ENCODE results near the gene RASA2. TPM values are rescaled to one million over a fixed set of nuclear protein-coding genes. Genes with fewer than 3 reads are reported as not detected.

The RASA2 gene
- total and polyA plus RNA-seq, 9 of the 15 experiments (the other 6 are each of a cell fraction or from before 2014, with no cell fraction given) = 2.0 to 12.8 (median 9.5) TPM

DNA sequence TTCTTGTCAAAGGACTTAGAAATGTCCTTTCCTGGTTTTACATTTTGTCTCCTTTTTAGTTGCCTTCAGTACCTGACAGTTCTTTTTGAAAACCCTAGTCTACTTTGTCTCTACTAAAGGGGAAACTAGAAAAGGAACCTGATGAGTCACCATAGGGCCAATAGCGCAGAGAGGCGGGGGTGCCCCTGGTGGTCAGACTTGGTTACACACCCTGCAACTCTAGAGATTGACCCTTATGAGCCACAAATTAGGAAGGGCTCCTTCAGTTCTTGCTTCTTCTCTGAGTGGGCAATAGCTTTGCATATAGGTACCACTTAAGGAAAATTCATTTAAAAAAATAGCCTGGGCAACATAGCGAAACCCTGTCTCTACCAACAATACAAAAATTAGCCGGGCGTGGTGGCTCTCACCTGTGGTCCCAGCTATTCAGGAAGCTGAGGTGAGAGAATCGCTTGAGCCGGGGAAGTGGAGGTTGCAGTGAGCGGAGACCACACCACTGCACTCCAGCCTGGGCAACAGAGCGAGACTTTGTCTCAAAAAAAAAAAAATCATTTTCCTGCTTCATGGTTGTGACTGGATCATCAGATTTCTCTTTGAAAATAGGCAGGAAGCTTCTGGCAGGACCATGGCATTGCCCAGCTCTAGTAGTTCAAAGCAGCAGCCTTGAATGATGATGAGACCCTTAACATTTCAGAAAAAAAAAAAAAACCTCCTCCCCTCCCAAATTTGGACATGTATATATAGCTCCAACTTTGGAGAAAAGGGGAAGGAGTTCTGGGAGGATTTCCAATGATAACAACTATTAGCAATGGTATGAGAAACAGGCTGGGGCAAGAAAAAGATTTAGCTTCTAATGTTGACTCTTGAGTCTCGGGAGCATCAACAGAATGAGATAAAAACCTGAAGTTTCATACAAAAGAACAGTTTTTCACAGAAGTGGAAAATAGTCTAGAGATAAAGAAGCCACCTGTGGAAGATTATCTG, 45.2 kb upstream of the RASA2 start (continued):
- no peak for TF ChIP-seq SMAD2 (IDR thresholded peaks at IDR 0.05; ENCODE audit: low read depth, low read length)
- TF ChIP-seq PTRF (tag; IDR thresholded peaks at IDR 0.05) = no peak
- no peak for TF ChIP-seq TARDBP (IDR thresholded peaks at IDR 0.05)
- TF ChIP-seq SP1 (CRISPR knock-in tag; IDR thresholded peaks at IDR 0.05) = peak; percentile 37; the same call in 1 of the 2 replicates
- TF ChIP-seq, protein P1, sequence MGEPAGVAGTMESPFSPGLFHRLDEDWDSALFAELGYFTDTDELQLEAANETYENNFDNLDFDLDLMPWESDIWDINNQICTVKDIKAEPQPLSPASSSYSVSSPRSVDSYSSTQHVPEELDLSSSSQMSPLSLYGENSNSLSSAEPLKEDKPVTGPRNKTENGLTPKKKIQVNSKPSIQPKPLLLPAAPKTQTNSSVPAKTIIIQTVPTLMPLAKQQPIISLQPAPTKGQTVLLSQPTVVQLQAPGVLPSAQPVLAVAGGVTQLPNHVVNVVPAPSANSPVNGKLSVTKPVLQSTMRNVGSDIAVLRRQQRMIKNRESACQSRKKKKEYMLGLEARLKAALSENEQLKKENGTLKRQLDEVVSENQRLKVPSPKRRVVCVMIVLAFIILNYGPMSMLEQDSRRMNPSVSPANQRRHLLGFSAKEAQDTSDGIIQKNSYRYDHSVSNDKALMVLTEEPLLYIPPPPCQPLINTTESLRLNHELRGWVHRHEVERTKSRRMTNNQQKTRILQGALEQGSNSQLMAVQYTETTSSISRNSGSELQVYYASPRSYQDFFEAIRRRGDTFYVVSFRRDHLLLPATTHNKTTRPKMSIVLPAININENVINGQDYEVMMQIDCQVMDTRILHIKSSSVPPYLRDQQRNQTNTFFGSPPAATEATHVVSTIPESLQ (CRISPR knock-in tag; IDR thresholded peaks at IDR 0.05) = no peak
- TF ChIP-seq SUPT5H (IDR thresholded peaks at IDR 0.05) = no peak
- TF ChIP-seq ZNF699 (CRISPR knock-in tag; IDR thresholded peaks at IDR 0.05; ENCODE audit: insufficient replicate concordance) = no peak
- TF ChIP-seq, protein P2, sequence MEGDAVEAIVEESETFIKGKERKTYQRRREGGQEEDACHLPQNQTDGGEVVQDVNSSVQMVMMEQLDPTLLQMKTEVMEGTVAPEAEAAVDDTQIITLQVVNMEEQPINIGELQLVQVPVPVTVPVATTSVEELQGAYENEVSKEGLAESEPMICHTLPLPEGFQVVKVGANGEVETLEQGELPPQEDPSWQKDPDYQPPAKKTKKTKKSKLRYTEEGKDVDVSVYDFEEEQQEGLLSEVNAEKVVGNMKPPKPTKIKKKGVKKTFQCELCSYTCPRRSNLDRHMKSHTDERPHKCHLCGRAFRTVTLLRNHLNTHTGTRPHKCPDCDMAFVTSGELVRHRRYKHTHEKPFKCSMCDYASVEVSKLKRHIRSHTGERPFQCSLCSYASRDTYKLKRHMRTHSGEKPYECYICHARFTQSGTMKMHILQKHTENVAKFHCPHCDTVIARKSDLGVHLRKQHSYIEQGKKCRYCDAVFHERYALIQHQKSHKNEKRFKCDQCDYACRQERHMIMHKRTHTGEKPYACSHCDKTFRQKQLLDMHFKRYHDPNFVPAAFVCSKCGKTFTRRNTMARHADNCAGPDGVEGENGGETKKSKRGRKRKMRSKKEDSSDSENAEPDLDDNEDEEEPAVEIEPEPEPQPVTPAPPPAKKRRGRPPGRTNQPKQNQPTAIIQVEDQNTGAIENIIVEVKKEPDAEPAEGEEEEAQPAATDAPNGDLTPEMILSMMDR (IDR thresholded peaks at IDR 0.05 in 2 of 3, conservative IDR thresholded peaks at IDR 0.05 in 1 of 3; ENCODE audit: insufficient read depth in 2 of 3, low read depth in 1 of 3, low read length in 3 of 3) = peak; percentile 84 to 89 (median 86)
- TF ChIP-seq ZNF696 (CRISPR knock-in tag; conservative IDR thresholded peaks at IDR 0.05) = no peak
- TF ChIP-seq ZNF444 (CRISPR knock-in tag; IDR thresholded peaks at IDR 0.05) = no peak
- no peak for TF ChIP-seq ELF2 (CRISPR knock-in tag; IDR thresholded peaks at IDR 0.05)
- TF ChIP-seq ZNF395 (CRISPR knock-in tag; IDR thresholded peaks at IDR 0.05) = no peak
- no peak for TF ChIP-seq POLR2B (IDR thresholded peaks at IDR 0.05; ENCODE audit: low read depth, partially characterized antibody)
- no peak for TF ChIP-seq CTBP1 (IDR thresholded peaks at IDR 0.05; ENCODE audit: borderline replicate concordance)
- no peak for TF ChIP-seq ZFP91 (CRISPR knock-in tag; IDR thresholded peaks at IDR 0.05)
- TF ChIP-seq NFYB (IDR thresholded peaks at IDR 0.05; ENCODE audit: extremely low read depth, insufficient read length) = no peak
- no peak for TF ChIP-seq PHF21A (IDR thresholded peaks at IDR 0.05; ENCODE audit: borderline replicate concordance, low read depth)
- TF ChIP-seq ZNF165 (CRISPR knock-in tag; IDR thresholded peaks at IDR 0.05; ENCODE audit: borderline replicate concordance) = no peak
- peak; percentile 97 for TF ChIP-seq JUND (IDR thresholded peaks at IDR 0.05; ENCODE audit: borderline replicate concordance, low read depth, low read length)
- peak; percentile 96 for TF ChIP-seq JUND (tag; IDR thresholded peaks at IDR 0.05; ENCODE audit: borderline replicate concordance, low read depth, low read length)
- peak; percentile 41; the same call in 1 of the 2 replicates for TF ChIP-seq KLF16 (IDR thresholded peaks at IDR 0.05)
- TF ChIP-seq BCOR (IDR thresholded peaks at IDR 0.05) = no peak

Measured in K562 (cell line).